Activated CD8-positive, alpha-beta memory T cell treated with anti-CD3 and anti-CD28 coated beads for 48 hours (primary cell): ENCODE data around the gene VAMP4.
A peak's percentile ranks its signal among the peaks of the same experiment; 100 is the strongest.

Source experiments
- DNase-seq, 3 experiments: peaks; one replicate each; pipeline ENCODE4 v3.0.0-alpha.2; 2020; ENCODE audit warnings: low read depth in 2 of 3, low spot score in 2 of 3

The VAMP4 gene, protein sequence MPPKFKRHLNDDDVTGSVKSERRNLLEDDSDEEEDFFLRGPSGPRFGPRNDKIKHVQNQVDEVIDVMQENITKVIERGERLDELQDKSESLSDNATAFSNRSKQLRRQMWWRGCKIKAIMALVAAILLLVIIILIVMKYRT

DNA sequence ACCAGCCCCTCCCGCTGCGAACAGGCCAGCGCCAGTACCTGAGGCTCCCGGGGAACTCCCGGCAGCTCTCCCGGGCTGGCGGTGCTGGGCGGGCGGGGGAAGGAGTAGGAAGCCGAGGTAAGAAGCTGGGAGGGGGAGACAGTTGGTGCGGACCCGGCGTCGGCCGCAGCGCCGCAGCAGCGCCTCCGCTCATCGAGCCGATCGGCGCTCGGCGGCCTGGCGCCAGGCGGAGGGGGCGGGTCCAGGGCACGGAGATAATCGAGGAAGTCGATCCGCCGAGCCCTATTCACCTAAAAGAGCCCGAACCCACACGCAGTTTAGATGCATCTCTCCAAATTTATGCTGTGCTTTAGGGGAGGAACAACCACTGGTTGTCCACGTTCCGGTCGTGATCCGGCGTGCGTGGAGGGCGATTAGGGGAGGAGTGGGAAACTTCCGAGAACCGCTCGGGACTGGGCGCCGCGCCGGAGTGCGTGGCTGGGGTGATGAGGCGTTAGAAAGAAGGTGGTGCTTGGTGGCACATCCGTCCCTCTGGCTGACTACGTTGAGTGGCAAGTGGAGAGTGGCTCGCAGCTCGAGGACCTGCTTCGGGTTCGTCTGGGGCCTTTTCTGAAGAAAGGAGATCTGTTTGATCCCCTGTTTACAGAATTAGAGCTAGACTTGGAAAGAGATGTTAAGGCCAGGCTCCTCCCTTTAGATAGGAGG lies at the start of gene VAMP4:
TSS of gene VAMP4 (minus strand) at position 194 of the 705 bp plus-strand sequence. CDS start 3,651 bp downstream, outside the sequence.
- peak; percentile 61 to 74 (median 69) for DNase-seq

DNA sequence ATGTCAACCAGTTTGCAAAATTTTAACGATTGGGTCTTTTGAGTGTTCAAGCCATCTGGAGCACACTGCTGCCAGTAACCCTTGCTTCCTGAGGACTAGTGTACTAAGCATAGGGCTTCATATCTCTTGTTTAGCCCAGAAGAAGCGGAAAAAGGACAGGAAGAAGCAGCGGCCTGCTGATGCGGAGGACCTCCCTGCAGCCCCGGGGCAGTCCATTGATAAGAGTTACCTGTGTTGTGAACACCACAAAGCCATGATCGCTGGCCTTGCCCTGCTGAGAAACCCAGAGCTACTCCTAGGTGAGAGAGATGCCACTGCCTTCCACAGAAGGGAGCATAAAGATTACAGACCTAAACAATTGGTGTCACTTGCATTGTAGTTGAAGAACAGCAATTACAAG lies 48.5 kb upstream of the VAMP4 start:
- DNase-seq, result no peak

GRCh38 chr1:171788696-171789095 lies 46.8 kb upstream of the VAMP4 start:
- no peak for DNase-seq

DNA sequence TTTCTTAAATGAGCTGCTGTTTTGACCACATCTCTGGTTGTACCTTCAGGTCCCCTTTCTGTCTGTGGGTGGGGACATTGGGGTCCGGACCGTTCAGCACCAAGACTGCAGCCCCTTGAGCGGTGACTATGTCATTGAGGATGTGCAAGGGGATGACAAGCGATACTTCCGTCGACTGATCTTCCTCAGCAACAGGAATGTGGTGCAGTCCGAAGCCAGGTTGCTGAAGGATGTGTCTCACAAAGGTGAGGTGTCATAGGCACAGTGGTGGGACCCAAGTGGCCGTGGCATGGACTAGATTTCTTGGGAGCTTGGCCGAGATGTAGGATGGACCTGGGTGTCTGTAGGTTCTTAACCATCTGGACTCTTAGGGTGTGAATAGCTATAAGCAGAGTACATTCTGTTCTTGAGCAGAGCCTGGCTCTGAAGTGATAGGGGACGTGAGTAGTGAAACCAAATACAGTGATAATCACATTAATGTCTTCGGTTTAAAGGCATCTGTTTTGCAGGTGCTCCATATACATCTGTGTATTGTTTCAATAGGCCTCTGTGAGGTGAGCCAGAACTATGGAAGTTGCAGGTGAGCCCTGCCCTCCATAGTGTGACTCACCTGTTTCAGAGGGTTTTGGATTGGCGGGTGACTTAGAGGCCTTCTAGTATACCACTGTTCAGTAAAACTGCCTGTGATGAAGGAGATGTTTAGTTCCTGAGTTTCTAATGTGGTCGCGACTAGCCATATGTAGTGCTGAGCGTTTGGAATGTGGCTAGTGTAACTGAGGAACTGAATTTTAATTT lies 46.0 kb upstream of the VAMP4 start:
- no peak for DNase-seq

DNA sequence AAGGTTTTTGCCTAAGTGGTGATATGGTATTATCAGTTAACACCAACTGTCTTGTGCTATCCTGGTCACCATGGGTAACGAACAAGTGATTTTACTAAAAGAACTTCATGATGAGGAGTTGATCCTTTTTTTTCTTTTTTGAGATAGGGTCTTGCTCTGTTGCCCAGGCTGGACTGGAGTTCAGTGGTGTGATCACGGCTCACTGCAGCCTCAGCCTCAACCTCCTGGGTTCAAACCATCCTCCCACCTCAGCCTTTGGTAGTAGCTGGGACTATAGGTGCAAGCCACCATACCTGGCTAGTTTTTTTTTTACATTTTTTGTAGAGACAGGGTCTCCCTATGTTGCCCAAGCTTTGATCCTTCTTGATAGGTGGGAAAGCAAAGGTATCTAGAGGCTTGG lies 44.7 kb upstream of the VAMP4 start:
- DNase-seq, result no peak

DNA sequence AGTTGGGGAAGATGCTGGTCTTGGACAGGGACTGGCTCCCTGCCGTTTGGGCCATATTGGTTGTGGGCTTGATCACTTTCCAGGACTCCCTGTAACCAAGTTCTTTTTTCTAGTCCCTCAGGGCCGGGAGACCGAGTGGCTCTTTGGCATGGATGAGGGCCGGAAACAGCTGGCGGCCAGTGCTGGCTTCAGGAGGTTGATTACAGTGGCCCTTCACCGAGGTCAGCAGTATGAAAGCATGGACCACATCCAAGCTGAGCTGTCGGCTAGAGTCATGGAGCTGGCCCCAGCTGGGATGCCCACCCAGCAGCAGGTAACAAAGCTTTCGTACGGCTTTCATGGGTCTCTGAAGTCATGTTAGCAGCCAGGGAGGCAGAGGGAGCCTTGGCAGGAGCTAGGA lies 43.9 kb upstream of the VAMP4 start:
- no peak for DNase-seq

DNA sequence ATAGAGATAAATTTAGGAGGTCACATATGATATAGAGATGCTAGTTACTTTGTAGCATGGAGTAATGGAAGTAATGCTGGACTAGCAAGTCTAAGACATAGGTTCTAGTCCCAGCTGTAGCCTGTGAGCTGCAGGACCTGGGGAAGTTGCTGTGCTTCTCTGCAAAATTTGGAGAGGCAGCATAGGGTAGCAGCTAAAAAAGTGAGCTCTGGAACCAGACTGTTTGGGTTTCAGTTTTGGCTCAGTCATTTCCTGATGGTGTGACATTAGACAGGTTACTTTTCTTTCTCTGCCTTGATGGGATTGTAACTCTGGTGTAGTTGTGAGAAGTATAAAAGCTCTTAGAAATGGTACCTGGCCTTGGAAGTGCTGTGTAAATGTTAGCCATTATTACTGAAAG lies 42.9 kb upstream of the VAMP4 start:
- no peak for DNase-seq

GRCh38 chr1:171783816-171784530 lies 42.1 kb upstream of the VAMP4 start:
- DNase-seq, result no peak

DNA sequence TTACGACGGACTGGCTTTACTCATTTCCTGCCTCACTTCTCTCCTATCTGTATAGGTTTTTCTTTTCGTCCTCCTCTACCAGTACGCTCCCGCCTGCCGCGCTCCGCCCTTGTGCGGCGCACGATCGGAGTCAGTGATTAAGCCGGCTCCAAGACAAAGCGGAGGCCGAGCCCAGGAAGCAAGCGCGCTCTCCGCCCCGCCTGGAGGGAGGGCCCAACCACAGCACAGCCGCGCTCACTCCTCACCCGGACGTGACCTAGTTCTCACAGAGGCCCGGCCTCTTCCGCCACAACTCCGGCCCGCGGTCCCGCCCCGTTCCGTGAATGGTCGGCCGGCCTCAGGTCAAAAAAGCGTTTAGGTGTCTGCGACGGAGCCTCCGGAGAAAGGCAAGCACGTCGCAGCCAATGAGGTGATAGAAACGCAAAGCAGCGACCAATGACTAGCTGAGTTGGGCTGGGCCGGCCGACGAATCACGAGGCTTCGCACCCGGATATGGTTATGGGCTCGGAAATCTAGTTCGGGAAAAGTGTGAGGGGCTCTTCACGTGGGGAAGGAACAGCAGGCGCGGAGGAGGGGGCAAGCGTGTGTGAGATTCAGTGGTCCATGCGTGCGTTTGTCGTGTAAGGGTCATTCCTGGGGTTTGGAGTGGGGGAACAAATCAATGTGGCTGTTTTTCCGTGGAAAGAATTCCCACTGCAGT lies 39.5 kb upstream of the VAMP4 start, which contains the start of gene METTL13:
TSS of gene METTL13 (plus strand) at position 485 of the 700 bp plus-strand sequence. CDS start 308 bp downstream, outside the sequence.
- peak; percentile 70 to 98 (median 90) for DNase-seq

GRCh38 chr1:171780583-171781175 lies 38.8 kb upstream of the VAMP4 start:
- DNase-seq, result no peak

- no peak for DNase-seq
Measured at GRCh38 chr1:171772312-171772711, 30.4 kb upstream of the VAMP4 start.

DNA sequence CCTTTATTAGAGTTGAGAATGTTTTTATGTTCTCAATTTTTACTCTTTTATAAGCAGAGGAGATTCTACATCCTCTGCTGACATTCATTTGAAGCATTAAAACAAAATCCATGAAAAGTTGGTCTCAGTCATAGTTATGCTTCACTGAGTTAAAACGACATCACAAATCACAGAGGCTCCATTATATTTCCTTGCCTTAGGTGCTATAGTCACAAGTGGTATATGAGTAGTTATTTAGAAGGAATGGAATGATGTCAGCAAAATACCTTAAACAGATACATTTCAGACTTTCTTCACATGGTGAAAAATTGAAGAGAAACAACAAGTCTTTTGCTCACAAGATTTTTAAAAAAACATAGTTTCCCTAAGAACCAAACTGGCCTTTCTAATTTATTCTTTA lies 27.9 kb upstream of the VAMP4 start:
- no peak for DNase-seq

DNA sequence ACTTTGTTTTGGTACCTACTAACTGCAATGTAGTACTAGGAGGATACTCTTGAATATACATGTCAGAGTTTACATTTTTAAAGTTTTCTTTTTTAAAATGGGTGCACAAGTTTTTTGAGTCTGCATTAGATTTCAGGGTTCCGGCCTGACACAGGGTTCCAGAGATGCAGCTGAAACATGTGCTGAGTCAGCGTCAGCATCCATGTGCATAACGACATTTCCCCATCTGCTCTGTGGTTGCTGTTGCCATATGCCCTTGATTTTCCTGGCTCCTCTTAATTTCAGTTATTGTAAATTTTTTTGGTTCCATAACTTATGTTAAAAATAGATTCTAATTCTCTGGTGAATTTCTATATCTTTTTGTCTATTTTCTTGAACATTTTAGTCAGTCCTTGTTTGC lies 27.3 kb upstream of the VAMP4 start:
- no peak for DNase-seq

DNA sequence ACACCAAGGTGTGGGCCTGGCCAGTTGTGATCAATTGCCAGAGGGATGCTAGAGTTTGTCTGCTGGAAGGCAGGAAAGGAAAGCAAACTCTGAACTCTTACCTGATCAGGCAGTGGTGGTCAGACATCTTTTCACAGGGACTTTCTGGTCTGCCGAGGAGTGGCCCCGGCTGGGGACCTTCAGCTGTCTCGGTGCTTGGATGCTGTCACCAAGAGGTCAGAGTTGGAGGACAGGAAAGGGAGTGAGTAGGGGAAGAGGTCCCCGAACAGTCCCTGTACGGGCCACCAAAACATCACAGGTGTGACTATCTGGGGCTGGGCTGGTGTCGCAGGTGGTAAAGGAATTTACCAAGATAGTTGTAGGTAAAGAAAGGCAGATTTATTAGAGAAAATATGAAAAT lies 21.9 kb upstream of the VAMP4 start:
- DNase-seq, result no peak

DNA sequence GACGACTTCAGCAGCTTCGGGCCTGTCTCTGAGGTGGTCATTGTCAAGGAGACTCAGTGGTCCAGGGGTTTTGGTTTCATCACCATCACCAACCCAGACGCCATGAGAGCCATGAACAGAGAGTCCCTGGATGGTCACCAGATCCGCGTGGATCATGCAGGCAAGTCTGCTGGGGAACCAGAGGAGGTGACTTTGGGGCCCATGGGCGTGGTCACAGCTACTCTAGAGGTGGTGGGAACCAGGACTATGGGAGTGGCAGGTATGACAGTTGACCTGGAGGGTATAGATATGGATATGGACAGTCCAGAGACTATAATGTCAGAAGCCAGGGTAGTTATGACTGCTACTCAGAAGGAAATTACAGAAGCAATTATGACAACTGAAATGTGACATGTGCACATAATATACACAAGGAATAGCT lies 20.3 kb upstream of the VAMP4 start:
- DNase-seq, result no peak

DNA sequence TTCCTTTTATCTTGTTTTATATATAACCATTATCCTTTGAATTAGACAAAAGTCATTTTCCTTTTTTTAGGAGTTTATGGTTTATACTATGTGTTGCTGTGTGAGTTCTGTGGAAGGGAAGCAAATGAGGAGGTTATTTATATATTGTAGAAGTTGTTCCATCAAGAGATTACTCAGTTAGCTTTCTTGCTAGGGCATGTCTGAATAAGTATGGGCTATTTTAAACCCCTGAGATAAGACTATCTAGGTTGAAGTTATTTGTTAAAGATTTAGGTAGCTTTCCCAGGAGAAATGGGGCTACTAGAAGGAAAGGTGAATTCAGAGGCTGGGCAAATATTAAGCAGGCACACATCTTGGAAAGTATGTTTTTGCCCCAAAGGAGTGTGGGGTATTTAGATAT lies 16.1 kb upstream of the VAMP4 start:
- no peak for DNase-seq

DNA sequence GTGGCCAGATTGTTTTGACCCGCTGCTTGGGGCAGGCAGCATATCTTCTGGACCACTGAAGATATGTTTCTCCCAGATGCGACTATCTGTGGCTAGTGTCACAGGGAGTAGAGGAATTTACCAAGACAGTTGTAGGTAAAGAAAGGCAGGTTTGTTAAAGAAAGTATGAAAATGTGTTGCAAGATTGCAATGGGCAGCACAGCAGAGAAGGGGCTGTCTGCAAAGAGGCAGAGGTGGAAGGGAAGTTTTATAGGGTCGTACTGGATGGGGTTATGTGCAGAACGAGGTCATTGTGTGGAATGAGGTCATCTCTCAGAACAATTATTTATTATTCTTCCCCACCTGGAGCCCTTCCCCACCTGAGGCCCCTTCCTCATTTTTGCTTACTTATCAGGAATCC lies 15.0 kb upstream of the VAMP4 start:
- no peak for DNase-seq

DNA sequence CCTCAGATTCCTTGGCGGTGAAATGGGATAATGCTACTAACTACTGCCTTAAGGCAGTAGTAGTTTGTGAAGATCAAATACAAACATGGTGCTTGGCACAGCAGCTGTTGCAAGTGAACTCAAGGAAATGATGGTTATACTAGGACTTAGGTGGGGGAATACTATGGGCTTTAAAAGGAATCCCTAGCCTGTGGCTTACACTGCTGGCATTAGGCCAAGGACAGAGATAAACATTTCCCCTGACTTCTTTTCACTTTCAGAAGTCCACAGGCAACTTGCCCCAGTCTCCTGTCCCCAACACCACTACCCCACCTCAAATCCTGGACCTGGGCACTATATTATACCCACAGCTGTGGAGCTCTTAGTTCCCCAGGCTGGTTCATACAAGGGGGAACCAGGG lies 13.1 kb upstream of the VAMP4 start:
- no peak for DNase-seq

- DNase-seq, result no peak
Measured at GRCh38 chr1:171754353-171754705, 12.5 kb upstream of the VAMP4 start.

DNA sequence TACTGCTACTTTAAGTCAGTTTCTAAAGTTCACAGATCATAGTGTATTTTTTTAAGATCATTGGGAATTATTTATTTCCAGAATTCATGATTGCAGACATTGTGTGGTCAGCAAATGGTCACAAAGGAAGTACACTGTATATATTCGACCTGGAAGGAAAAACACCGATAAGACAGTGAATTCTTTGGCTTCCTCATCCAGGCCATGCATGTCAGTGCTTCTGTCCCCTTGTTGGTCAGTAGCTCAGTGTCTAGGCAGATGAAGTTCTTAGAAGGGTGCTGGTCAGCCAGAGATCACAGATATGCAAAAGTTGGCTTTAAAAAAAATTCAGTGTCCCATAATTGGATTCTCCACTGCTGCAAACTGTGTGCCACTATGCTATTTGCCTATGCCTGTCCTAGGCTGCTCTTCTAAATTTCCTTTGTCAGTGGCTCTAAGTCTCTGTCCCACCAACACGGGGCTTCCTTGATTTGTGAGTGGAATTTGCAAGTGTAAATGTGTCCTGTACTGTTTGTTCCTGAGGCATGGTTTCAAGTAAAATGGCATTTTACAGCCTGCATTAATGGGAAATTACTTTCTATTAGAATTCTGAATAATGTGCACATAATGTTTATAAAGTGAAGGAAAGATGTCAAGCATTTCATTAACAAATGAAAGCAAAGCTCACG lies 12.0 kb upstream of the VAMP4 start:
- DNase-seq, result no peak
